ENCODE measurements around the gene HOXC12.

Gene HOXC12, protein sequence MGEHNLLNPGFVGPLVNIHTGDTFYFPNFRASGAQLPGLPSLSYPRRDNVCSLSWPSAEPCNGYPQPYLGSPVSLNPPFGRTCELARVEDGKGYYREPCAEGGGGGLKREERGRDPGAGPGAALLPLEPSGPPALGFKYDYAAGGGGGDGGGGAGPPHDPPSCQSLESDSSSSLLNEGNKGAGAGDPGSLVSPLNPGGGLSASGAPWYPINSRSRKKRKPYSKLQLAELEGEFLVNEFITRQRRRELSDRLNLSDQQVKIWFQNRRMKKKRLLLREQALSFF

DNA sequence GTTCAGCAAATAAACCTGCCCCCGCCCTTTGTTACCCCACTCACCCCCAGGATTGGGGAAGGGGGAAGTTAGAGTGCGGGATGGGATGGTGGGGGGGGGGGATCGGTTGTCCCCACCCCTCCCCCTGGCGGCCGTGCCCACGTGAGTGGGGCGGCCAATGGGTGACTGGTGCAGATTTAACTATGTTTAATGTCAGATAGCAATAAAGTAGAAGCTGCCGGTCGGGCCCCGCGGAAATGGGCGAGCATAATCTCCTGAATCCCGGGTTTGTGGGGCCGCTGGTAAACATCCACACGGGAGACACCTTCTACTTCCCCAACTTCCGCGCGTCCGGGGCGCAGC is at the start of gene HOXC12:
HOXC12 (plus strand) TSS at position 210 of the 342 bp plus-strand sequence; CDS start at position 237, 27 bp downstream.
- DNase-seq = no peak

DNA sequence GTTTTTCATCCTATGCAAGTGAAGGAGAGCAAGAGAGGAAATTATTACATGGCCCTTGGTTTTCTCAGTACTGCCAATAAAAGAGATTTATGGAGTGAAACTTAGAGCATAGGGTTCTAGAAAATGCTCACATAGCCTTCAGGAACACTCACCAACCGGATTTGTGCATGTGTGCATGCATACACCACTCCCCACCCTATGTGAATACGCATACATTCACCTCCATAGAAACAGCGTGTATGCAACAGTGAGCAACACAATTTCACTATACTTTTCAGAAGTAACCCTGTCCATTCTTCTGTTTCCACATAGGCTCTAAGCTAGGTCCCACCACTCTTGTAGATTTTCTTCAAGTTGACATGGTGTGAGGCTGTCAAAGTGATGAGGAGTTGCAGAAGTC is 47.6 kb upstream of the HOXC12 start:
- DNase-seq = no peak

DNA sequence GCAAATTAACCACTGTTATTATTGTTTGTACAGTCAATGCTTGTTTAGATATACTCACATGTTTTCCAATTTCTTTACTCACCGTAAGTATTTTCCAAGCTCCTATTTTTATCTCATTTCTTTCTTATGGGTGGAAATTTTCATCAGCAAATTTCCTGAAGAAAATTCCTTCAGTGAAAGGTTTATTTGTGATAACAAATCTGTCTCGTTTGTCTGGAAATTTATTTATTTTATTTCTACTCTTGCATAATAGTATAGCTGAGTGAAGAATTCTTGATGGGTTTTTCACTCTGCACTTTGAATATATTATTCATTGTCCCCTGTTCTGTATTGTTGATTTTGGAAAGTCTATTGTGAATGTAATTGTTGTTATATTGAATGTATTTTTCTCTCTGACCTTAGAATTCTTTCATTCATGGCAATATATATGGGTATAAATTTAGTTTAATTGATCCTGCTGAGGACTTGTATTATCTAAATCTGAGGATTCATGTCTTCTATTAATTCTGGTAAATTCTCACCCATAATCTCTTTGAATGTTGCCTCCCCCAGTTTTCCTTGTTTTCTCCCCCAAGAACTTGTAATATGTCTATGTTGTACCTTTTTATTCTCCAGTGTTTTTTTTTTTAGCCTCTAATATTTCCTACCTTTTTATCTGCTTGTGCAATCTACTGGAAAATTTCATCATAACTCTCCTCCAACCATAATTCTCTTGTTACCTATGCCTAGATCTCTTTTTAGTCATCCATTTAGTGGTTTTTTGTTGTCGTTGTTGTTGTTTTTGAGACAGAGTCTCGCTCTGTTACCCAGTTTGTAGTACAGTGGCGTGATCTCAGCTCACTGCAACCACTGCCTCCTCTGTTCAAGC is 37.7 kb upstream of the HOXC12 start:
- DNase-seq = no peak

DNA sequence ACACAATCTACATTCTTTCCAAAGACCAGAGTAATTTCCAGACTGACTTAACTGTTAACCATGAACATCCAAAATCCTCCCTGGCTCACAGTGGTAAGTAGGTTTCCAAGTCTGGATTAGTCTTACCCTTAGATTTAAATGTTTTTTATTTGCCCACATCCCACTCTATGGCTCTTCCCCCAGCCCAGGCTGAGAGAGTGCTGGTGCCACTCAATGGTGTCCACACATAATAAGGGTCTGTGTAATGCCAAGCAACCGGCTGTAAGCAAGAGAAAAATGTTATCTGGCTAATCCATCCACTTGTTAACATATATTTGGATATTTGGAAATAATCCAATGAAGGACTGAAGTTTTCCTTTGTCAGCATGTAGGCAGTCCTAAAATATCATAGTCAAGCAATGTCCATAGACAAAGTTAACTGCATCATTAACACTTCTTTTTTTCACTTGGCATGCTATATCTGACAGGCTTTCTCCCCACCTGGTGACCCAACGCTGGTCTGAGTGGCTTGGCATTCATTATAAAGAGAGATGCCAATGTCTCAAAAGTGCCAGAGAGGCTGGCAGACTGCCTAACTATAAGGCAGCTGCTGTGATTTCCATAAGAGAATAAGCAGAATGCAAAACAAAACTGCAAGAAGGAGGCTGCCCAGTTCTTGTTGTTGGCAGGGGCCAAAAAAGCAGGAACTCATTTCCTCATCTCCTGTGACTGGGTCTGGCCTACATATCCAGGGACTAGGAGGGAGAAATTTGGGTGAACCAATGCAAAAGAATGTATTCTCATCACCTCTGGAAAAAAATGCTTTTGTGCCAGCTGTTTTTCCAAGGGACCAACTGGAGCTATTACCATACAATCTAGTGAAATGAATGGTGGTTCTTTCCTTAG is 29.9 kb upstream of the HOXC12 start:
- DNase-seq = no peak

DNA sequence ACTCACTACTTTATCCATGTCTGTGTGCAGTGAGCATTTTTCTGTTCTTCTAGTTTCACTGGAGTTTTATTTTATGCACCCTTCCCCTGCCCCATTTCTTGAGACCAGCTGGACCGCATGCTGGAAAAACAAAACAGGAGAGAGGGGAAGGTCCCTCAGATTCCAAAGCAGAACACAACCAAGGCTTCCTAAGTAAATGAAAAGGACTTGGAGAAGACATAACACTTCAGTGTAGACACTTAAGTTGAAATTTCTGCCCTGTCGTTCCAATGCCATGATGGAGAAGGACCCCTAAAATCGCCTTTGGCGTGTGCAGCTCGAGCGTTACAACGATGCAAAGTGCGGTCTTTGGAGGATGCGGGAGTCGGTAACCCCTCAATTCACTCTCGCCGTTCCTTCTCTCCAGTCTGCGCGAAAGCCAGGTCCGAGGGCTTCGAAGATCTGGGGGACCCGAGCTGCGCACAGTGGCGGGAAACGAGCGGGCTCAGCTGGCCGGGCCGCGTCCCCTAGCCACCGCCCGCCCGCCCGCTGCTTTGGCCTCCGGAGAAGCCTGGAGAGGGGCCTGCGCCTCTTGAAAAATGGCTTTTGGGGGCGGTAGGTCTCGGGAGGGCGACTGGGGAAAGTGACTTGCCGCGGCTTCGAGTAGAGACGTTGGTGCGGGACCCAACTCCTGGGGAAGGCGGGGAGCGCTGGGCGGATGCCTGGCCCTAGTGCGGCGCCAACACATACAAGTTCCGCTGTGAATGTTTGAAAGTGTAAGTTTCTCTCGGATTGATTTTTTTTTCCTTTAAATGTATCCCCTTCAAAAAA is 27.3 kb upstream of the HOXC12 start:
- DNase-seq = no peak

DNA sequence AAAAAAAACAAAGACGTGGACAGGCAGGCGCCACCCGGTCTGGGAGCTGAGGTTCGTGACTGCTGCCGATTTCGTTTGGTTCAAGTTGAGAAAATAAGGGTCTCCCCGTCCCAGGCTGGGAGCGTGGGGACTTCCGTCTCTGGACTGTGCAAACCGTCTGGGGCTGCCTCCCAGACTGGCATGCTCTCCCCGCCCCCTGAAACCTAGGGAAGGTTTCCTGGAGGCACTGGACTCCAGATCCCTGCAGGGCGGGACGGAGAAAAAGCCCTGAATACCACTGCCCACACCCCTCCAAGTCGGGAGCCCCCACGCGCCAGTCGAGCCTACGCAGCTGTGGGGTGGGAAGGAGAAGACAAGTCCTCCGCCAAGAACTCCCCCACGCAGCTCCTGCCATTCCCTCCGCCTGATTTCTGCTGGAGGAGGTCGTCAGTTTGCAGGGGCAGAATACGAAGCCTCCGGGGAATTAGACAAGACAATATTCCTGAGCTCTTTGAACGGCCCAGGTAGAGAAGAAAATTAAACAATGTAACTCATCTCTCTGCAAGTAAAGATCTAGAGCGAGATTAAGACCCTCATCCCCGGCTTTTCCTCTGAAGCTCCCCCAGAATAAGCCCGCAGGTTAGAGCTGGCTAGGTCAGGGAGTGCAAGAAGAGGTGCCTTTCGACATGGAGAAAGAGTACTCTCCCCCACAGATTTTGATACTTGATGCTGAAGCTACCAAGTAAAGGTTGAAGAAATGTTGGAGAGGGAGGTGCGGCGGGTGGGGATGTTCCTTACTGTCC is 26.5 kb upstream of the HOXC12 start:
- DNase-seq = no peak

DNA sequence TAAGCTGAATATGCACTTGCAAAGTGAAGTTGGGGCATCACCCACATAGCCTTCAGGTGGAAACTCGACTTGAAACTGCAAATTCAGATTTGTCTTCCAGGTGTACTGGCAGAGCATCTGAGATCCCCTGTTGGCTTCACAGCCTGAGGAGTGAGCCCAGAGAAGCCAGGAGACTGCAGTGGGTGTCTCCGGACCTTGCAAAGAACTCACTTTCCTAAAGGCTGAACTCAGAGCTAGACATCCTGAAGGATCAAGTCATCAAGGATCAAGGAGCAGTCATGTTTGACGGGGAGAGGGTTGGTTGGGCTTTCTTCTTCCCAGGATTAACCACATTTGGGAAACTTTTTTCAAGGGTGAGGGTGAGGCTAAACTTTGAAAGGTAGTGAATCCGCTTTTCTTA is 25.2 kb upstream of the HOXC12 start:
- DNase-seq = no peak

DNA sequence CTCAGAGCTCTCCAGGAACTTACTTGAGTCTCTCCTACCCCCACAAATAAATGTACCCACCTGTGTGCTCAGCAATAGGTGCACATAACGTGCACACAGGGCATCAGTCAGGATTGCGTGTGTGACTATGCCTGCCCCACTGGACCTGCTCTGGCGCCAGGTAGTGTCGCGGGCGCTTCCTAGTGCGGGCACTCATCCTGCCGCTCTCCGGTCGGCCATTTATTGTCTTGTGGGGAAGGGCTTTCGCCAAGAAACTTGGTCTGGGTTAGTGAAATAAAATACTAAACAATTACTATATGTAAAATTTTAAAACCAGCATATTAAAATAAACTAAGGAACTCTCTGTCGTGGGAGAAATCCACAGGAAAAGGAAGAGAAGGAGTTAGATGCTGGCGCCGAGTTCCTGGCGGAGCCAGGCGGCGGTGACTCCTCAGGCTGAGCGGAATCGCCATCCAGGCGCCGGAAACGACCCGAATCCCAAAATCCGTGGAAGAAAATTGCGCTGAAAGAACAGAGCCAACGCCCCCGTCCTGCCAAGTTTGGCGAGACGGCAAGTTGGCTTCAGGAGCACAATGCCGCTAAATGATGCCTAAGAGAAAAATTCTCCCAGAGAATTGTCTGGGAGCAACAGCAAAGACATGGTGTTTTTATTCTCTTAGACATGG is 24.0 kb upstream of the HOXC12 start:
- no peak for DNase-seq

DNA sequence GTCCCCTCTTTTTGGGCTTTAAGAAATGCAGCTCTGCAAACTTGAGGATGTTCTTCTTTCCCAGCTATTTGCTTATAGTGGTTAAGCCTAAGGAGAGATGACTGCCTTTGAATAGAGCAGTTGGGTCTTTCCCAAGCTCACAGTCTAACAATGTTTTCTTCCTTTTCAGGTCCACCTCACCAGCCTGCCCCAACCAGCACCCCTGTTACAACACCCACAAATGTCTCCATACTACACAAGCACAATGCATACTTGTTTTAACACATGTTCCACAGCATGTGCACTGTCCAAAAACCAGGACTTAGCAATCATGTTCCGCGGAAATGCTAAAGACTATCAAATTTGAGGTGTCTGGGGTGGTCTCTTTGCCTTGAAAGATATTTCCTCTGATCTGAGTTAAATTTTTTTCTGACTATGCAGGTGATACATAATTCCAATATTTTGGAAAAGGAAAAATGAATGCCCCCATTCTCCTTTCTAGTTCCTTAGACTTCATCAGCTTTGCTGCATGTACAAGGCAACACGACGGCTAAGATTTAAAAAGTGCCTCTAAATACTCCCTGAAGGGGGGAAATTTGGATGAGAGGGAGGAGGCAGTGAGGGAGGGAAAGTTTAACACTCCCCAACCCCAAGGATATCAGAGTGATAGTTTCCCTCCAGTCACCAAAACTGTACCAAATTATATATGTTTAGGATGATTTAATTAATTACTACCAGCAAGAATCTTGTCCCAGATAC is 22.7 kb upstream of the HOXC12 start:
- no peak for DNase-seq

DNA sequence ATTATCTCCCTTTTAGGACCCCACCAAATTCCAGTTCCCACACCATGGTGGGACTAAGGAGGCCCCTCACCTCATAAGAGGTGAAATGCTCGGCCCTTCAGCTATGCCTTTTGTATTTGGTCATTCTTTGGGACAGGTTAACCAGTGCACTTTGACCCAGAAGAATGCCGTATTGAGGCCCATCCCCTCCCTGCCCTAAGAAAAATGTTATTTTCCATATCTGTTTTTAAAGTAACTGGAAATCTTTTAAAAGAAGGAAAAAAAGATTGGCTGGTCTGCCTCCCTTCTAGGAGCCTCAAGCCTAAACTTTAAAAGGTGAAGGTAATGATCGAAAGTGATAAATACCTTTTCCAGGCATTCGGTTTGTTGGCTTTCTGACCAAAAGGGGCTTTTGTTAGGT is 21.8 kb upstream of the HOXC12 start:
- DNase-seq = no peak

DNA sequence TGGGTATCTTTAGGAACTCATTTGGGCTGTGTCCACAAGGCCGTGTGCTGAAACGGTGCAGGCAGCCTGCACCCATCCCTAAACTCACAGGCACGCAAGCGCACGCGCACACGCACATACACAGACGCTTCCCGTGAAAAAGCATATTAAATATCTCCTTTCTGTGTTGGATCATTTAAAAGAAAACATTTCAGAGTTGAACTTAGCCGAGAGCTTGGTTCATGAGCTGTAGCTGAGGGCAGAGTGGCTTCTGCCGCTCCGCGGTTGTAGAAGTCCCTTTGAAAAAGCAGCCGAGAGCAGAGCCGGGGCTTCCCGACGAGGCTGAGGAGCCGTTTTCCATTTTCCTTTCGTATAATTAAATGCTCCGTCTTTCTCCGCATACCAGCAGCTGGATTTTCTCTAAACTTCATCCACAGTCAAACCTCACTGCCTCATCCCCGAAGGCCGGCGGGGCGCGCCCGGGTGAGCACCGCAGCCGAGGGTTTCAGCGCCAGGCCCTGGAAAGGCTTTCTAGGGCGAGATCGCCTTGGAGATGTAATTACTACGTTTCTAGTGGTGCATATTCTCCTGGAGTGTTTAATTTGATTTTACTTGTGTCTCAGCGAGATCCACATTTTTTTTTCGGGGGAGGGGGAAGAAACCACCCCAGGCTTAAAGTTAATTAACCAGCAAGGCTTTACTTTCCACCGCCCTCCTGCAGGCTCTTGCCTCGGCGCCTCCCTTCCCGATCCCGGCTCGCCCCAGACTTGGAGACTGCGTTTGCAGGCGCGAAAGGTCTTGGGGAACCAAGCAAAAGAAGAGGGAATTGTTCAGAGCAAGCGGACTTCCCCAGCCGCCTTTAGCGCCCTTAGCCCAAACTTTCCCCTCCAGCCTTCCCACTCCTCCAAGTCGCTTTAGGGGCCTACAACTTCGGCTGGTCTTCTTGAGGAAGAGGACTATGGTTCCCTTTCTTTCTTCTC is 19.0 kb upstream of the HOXC12 start:
- no peak for DNase-seq

DNA sequence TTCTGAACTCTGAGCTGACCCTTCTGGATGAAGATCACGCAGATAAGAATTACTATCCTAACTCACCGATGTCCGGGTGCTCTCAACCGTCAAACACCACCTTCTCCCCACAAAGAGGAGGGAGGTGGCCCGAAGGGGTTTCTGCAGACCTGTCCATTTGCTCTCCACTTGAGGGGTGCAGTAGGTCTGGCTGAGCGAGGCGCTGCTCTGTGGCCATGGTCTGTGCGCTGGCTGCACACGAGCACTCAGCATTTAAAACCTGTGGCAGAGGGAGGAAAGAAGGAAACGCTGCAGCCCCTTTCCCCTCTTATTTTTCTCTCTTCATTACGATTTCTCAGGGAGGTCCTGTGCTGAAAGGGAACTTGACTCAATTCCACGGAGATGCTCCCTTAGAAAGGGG is 17.6 kb upstream of the HOXC12 start:
- DNase-seq = no peak

DNA sequence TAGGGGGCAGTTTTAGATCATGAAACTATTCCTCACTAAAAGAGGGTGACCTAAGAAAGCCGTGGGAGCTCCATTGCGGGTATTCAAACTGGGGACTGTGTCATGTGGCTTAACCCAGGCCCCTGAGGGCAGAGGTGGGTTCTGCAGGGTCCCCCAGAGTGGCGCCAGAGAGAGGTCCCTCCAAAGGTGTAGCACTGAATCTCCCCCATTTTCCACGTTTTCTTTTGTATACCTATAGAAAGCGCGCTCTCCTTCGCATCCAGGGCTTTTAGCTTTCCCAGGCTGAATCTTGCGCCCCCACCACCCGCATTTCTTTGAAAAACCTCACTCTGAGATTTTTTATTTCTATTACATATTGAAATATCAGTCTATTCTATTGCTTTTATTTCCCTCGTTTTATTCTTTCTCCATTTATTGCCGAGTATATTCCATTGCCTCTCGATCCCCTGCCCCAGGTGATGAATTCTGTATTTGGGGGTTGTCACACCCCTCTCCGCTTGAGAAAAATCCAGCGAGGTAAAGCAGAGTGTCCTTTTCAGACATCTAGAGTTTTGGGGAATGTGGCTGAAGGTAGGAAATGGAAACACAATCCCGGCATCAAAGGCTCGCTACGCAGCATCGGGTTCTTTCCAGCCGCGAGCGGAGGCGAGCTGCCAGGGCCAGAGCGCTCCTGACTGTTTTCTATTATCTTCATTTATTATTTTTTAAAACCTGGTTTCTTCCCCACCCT is 16.9 kb upstream of the HOXC12 start:
- DNase-seq = no peak

DNA sequence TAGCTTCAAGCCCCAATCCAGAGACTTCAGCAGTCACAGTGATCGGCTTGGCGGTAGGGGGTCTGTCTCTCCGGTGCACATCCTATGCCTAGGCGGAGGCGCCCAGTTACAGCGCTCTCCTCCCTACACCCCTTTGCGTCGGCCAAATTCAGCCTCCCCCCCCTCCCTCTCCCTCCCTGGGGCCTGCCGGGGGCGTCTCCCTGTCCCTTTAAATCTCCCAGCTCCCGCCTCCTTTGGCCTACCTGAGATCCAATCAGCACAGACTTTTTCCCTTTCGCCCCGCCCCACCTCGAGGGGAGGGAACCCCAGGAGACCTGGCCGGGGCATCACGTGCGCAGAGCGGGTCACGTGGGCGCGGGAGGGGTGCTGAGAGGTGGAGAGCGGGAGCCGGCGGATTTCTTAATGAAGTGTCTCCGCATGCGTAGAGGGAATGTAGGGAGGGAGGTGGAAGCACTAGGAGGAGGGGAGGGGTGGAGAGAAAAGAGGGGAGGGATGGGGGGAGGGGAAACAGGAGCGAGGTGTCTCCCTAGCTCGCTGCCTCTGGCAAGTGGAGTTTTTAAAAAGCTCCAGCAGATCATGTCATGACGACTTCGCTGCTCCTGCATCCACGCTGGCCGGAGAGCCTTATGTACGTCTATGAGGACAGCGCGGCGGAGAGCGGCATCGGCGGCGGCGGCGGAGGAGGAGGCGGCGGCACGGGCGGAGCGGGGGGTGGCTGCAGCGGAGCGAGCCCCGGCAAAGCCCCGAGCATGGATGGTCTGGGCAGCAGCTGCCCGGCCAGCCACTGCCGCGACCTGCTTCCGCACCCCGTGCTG is 16.2 kb upstream of the HOXC12 start, which contains the start of gene HOXC13:
HOXC13 (plus strand) TSS at position 506 of the 815 bp plus-strand sequence; CDS start at position 582, 76 bp downstream.
- peak; percentile 22 for DNase-seq

DNA sequence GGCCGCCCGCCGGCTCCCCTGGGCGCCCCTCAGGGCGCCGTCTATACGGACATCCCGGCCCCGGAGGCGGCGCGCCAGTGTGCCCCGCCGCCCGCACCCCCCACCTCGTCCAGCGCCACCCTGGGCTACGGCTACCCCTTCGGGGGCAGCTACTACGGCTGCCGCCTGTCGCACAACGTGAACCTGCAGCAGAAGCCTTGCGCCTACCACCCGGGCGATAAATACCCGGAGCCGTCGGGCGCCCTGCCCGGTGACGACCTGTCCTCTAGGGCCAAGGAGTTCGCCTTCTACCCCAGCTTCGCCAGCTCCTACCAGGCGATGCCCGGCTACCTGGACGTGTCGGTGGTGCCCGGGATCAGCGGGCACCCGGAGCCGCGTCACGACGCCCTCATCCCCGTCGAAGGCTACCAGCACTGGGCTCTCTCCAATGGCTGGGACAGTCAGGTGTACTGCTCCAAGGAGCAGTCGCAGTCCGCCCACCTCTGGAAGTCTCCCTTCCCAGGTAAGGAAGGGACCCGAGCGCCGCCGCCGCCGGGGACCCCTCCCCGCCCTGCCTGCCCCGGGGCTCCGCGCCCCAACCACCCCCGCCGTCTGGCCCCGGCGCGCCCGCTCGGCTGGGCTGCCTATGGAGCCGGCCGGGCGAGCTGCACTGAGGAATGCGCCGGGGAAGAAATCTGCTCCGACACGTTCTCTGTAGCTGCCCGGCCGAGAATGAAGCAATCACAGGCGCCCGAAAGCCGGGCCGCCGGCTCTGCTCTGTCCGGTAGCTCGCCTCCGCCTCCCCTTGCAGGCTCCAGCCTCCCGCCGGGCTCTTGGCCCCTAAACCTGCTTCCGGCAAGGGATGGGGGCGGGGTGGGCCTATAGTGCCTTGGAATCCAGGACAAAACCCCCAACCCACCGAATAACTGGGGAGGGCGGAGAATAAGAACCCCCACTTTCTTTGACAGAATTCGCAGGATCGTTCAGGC is 15.3 kb upstream of the HOXC12 start:
- DNase-seq = no peak

DNA sequence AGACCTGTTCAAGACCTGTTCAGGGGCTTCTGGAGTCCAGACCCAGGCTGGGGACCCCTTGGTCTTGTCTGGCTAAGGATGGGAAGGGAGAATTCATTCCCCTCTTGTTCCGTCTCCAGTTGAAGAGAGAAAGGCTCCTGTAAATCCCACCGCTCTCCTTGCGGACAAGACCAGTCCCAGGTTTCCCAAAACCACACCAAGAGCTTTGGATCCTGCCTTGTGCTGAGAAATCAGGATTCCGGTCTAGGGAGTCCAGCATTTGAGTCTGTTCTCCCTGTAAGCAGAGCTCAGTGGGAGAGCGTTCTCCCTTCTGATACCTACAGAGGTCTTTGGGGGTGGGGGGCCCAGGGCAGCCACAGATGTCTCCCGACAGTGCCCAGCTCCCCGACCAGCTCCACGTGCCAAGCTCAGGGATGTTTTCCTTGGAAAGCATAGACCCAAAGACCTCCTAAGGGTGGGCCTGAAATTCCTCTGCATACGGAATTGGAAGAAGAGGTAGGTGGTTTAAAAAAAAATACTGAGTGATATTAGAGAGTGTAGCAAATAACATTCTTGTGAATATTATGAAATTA is 14.2 kb upstream of the HOXC12 start:
- no peak for DNase-seq
